HTERT RPE-1 (cell line): Measurements from ENCODE around the gene IPCEF1.

ENCODE experiments used
- in situ Hi-C: fragments of 300-500 bp; cut with MboI; formaldehyde crosslinking; loops from 4 replicates; pipeline ENCODE4 v1.14.3; 2020; ENCODE audit warnings: low sequenced_read_pairs

Gene IPCEF1, protein sequence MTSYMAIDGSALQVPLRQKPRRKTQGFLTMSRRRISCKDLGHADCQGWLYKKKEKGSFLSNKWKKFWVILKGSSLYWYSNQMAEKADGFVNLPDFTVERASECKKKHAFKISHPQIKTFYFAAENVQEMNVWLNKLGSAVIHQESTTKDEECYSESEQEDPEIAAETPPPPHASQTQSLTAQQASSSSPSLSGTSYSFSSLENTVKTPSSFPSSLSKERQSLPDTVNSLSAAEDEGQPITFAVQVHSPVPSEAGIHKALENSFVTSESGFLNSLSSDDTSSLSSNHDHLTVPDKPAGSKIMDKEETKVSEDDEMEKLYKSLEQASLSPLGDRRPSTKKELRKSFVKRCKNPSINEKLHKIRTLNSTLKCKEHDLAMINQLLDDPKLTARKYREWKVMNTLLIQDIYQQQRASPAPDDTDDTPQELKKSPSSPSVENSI

DNA sequence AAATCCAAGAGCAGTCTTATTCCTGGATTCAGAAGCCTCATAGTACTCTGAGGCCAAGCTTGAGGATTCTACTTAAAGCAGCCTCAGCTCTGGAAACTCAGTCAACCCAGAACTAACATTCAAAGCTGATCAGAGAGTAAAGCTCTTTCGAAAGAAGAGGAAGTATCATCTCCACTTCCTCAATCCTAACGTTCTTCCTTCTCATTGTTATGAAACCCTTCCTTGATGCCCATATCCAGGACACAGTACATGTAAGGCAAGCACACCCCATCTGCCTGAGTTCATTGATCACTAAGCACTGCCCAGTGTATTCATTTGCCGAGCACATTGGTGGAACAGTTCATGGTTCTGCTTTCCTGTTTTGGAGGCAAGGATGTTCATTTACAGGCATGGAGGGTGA lies at the start of gene IPCEF1:
Gene IPCEF1, minus strand, starts transcription at position 114 of the 400 bp plus-strand sequence. CDS start 90,856 bp downstream, outside the sequence.
- in situ Hi-C loops, result no loop called here

DNA sequence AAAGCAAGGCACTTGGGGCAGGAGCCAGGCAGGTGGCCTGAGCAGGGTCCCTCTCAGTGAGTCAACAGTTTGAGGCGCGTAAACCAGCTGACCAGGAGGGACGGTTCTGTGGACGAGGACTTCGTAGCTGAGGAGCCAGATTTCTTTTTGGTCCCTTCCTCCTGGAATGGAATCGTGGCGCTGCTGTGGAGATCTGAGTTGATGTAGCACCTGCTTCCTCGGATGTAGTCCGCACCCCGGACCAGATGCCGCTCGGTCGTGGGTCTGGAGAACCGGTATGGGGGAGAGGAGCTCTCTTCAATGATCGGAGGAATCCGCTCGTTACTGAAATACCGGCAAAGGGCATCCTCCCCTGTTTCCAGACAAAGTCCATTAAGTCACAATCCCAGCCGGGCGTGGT lies 49.7 kb upstream of the IPCEF1 start:
- in situ Hi-C loops, result no loop called here

DNA sequence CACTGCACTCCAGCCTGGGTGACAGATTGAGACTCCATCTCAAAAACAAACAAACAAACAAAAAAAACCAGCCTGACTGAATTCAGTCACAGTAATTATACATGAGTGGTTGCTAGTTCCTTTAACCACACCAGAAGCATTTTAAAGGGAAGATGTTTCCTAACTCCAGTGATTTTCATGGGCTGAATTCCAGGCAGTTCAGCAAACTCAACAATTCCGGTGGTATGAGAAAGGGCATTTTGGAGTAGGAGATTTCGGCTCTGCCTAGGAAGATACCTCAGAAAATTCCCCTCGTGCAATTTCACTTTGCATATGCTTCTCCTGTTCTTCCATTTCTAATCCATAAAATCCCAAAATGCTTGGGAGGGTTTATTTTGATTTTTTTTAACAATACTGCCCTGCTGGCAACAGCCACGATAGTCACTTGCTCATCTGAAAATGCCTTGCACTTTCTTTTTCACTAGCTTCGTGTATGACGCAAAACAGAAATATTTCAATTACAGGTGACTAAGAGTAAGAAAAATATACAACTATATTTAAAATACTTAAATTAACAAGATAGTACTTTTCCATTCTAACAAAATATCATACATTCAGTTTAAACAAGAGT lies 48.3 kb upstream of the IPCEF1 start:
- in situ Hi-C loops, result no loop called here

DNA sequence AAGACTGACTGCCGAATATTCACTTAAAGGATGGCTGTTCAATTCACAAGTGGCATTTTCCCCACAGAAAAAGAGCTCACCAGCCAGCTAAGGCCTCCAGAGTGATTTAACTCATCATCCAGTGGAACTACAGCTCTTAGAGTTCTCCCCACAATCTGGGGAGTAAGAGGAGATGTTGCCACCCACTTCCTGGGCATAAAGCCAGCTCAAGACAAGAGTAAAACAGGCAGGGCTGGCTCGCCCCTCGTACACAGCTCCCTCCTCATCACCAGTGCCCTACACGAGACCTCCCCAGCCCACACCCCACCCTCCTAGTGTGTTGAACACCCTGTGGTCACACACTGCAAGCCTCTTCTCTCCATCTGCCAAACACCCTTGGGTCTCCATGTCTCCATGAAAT lies 47.2 kb upstream of the IPCEF1 start:
- in situ Hi-C loops, result no loop called here

DNA sequence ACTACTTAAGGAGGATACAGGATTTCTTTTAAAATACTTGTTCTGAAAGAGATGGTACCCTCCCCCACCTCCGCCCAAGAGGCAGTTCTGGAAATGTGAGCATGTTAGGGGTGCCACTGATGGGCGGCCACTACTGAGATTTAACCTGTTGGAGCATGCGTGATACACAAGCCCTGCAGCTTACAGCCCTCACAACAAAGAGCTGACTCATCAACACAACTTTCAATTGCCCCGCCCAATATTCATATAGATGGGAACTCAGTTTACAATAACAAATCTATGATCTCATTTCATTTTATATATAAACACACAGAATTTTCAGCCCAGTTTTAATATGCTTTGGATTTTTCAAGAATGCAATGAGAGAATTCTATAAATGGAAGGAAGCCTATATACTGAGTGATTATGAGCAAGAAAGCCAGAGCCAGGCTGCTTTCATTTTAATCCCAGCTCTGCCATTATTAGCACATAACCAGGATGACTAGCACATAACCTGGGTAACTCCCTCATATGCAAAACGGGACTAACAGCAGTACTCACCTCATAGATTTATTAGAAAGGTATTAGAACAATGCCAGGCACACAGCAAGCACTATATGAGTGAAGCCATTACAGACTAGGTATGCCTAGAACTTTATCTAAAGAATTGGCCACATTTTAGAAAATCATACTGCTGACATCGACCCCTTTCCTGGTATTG lies 45.6 kb upstream of the IPCEF1 start:
- in situ Hi-C loops, result no loop called here

DNA sequence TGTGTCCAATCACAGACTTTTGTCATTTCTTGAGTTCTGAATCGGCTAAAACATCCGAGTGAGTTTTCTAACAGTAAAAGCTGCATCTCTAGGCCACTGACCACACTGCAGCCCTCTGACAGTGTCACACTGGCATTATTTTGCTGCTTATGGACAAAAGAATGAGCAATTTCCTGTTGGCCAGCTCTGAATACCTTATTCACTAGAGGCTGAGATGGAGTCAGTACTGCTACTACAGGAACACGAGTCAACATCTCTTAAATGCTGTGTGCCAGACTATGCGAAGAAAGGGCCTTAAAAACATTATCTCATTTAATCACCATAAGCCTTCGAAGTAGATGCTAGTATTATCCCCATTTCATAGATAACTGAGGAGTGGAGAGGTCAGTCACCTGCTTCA lies 42.5 kb upstream of the IPCEF1 start:
- in situ Hi-C loops, result no loop called here

DNA sequence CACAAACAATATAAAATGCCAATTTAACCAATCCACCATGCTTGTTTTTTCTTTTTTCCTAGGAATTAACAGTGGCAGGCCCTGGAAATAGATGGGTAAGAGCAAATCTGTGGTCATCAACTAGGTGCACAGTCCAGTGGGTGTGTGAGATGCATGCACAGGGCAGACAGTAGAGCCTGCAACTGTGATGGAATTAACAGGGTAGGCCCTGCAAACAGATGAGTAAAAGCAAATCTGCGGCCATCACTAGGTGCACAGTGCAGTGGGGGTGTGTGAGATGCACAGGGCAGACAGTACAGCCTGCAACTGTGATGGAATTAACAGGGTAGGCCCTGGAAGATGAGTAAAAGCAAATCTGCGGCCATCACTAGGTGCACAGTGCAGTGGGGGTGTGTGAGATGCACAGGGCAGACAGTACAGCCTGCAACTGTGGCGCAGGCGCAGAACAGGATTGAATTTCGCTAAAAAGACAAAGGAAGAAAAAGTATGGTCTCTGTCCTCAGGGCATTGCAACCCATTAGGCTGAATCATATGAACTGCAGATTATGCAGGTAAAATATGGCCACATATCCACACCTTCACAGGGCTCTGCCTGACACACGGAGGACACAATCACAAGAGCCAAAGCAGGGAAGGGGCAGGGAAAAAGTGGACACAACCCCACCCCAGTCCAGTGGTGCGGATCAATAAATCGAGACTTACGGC lies 41.0 kb upstream of the IPCEF1 start:
- in situ Hi-C loops, result no loop called here

DNA sequence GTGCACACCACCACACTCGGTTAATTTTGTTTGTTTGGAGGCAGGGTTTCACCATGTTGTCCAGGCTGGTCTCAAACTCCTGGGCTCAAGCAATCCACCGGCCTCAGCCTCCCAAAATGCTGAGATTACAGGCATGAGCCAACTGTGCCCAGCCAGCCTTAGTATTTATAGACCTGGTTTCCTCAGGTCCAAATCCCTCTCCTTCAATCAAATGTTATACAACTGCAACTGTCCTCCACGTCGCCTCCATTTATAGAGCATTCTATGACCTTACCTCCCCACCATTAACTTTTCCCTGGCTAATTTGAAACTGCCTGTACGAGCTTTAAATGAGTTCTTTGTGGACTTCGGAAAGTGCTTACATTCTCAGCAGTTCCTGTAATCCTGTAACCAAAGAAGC lies 39.3 kb upstream of the IPCEF1 start:
- in situ Hi-C loops, result no loop called here

DNA sequence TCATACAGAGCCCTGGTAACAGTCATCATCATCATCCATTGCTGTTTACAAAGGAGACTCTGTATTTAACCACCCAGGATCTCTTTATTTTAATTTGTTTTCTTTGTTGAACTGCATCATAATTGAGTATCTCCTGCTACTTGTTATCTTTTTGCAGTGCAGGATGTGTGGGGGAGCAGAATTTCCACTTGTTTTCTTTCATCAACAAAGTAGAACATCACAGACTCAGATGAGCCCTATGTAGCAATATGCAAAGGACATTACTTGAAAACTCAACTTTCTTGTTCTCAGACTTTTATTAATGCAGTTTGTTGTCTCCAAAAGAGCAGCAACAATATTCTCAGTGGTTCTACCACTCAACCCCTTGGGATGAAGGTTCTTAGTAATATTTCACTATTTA lies 38.7 kb upstream of the IPCEF1 start:
- in situ Hi-C loops, result no loop called here

DNA sequence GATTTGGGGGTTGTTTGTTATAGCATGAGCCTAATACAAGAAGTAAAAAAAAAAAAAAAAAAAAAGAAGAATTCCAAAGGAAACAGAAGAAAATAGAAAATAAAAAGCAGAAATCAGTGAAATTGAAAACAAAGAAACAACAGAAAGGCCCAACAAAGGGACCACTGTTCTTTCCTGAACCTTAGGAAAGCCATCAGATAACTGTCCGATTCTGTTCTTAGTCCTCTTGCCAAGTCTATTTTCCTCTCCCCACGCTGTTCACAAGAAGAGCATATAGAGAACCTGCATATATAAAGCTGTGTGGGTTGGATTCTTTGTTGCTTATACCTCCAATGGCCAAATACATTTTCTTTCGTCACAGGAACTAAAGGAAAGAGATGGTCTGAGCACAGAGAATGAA lies 38.0 kb upstream of the IPCEF1 start:
- in situ Hi-C loops, result no loop called here

DNA sequence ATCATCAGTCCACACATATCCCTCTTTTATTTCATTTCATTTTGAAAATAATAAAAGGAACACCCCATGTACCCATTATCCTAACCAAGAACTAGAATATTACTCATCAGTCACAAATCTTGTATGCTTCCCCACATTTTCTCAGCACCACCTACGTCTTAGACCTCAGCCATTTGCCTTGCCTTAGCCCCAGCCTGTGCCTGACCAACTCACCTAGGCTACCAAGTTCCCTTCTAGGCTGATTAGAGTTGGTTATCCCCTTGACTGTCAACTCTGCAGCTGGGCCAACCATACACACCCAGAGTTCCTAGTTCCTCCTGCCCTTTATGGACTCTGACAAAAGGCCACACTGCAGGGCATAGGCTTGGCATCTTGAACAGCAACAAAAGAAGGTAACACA lies 33.4 kb upstream of the IPCEF1 start:
- in situ Hi-C loops, result no loop called here

DNA sequence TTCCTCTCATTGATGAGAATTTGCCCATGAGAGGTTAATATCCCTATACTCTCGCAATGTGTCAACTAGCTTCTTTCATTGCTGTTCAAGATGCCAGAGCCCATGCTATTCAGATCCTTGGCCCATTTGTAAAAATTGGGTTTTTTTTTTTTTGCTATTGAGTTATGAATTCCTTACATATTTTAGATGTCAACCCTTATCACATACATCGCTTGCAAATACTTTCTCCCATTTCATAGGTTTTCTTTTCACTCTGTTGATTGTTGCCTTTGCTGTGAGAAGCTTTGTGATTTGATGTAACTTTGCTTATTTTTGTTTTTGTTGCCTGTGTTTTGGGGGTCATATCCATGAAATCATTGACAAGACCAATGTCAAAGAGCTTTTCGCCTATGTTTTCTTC lies 32.2 kb upstream of the IPCEF1 start:
- in situ Hi-C loops, result no loop called here

DNA sequence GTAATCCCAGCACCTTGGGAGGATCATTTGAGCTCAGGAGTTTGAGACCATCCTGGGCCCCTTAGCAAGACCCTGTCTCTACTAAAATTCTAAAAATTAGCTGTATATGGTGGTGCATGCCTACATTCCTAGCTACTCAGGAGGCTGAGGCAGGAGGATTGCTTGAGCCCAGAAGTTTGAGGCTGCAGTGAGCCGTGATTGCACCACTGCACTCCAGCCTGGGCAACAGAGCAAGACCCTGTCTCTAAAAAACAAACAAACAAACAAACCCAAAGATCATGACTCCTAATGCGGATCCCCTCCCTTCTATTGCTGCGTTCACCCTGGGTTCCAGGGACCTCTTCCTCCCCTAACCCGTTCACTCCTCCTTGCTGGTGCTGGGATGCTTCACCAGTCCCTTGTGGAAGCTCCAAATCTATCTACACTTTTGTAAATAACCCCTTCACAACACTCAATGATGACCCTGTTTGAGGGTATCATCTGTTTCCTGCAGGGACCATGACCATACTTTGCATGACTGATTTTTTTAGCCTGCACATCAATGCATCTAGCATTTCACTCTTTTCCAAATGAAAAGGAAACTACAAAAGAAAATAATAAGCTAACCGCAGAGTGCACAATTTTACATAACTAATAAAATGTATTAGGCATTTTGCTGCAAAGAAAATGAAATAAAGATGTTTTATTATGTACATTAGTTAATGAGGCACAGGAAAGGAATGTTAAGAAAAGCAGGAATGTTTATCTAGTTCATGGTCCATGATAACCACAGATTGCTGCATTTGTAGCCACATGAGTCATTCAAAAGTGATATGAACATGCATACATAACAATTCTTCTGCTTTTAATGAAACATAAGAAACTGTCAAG lies 30.5 kb upstream of the IPCEF1 start:
- in situ Hi-C loops, result no loop called here

DNA sequence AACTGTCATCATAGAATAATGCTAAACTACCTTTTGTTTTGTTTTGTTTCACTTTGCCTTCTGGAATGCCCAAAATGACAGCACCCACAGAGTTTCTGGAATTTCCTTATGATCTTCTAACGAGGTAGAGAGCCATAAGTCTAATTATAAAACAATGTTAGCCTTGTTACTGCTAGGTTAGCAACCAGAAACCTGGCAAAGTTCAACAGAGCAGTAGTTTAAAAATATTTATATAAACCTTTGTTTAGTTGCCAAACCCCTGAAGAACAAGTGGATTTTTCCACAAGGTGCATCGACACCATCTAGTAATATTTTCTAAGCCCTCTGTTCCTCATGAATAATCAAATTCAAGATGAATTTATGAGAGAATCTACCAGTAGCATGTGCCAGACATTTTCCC lies 27.6 kb upstream of the IPCEF1 start:
- in situ Hi-C loops, result no loop called here

DNA sequence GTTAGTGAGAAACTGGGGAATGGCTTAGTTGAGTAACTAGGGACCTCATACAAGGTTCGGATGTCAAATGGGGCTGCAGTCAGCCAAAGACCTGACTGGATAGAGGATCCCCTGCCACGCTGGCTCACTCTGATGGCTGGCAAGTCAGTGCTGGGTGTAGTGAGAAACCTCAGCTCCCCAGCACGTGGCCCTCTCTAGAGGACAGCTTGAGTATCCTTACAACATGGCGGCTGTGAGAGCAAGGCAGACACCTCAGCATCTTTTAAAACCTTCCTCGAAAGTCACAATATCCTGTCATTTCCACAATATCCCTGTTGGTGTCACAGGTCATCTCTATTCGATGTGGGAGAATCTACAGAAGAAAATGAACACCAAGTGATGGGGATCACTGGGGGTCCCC lies 26.7 kb upstream of the IPCEF1 start:
- in situ Hi-C loops, result no loop called here

DNA sequence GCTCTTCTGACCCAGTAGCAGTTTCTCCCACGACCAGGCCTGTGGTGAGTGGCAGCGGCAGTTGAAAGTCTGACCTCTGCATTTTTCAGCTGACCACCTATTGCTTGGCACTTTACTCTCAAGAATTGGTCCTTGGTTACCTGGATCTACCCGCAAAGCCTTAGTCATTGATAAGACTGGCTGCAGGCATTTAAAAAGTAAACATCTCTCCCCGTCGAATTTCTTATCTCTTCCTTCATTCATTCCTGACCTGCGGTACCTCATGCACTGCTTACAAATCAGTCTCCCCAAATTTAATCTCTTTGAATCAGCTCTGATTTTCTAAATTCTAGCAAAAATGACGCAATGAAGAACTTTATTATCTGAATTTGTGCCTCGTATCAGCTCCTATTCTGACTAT lies 26.1 kb upstream of the IPCEF1 start:
- in situ Hi-C loops, result no loop called here

DNA sequence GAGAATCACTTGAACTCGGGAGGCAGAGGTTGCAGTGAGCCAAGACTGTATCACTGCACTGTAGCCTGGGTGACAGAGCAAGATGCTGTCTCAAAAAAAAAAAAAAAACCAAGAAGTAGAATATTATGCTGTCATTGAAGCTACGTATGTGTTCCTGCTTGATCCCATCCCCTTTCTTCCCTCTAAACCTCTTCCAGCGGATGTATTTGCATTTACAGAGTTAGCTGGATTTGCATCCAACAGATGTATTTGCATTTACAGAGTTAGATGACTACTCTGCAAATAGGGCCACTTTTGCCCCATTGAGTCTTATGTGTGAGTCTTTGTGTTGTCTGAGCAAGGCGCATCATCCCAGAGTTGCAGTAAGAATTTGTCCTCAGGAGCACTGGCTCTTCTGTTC lies 24.9 kb upstream of the IPCEF1 start:
- in situ Hi-C loops, result no loop called here

DNA sequence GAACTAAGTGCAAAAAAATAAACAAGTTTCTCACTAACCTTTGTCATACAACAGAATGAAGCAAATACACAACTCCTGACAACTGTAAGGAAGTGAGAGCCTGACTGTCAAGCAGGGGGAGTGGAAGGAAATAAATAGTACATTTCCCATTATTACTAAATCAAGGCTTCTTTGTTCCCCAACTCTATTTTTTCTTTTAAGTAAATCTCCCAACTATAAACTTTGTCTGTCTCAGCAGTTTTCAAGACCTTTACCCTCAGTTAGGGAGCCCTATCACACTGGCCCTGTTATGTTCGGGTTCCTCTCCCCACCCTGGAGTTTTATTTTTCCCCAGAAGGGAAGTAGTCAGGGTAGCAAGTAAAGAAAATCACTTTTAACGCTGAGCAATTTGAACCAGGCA lies 24.1 kb upstream of the IPCEF1 start:
- in situ Hi-C loops, result no loop called here

DNA sequence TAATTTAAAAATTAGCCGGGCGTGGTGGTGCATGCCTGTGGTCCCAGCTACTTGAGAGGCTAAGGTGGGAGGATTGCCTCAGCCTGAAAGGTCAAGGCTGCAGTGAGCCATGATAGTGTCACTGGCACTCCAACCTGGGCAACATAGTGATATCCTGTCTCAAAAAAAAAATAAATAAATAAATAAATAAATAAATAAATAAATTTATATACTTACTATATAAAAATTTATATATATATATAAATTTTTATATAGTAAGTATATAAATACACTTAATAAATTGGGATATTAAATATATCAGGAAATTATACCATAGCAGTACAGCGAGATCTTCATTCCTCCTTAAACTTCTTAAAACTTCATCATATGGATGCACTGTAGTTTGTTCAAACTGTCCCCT lies 23.0 kb upstream of the IPCEF1 start:
- in situ Hi-C loops, result no loop called here

DNA sequence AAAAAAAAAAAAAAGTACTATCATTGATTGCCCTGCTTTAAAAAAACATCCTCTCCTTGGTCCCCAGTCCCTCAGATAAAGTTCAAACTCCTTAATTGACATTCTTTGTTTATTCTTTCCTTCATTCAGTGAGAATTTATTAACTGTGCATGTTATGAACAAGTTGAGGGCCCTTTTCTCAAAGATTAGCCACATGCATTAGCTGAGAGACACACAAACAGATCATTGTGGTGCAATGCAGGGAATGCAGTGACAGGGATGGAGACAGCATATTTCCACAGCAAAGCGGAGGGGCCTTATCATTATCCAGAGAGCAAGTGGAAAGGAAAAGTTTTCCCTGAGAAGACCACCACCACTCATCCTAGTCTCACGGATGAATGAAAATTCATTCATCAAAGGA lies 21.9 kb upstream of the IPCEF1 start:
- in situ Hi-C loops, result no loop called here
